Measurements from ENCODE around the gene RAB40A.

RAB40A gene

GRCh38 chrX:103503853-103504207 is 15.5 kb downstream of the RAB40A start:
- no peak overlapping the region for H3K27ac ChIP-seq (ENCODE audit: low read depth, low read length)
- H3K4me1 ChIP-seq (ENCODE audit: control insufficient read depth, low read length): no peaks in the 10 kb centered on the region
- no peaks in the 10 kb centered on the region for H3K79me2 ChIP-seq (ENCODE audit: control insufficient read depth, low read length)
- no peaks in the 10 kb centered on the region for H3K27me3 ChIP-seq (ENCODE audit: control insufficient read depth, low read length)
- no peak for TF ChIP-seq CTCF (IDR thresholded peaks at IDR 0.05; ENCODE audit: low read depth, low read length, poor library complexity, severe bottlenecking)
- no peak for TF ChIP-seq EZH2phosphoT487 (IDR thresholded peaks at IDR 0.05; ENCODE audit: borderline replicate concordance, low read length)
- no peaks in the 10 kb centered on the region for H3K9me3 ChIP-seq (ENCODE audit: control insufficient read depth, insufficient read depth, low read length)
- H3K9me2 ChIP-seq (replicated peaks; ENCODE audit: control insufficient read depth, low read length): no peaks in the 10 kb centered on the region
- H4K20me1 ChIP-seq (ENCODE audit: control insufficient read depth, insufficient read depth, low read depth, low read length): no peaks in the 10 kb centered on the region
- no peaks in the 10 kb centered on the region for H3F3A ChIP-seq (ENCODE audit: control insufficient read depth, insufficient read depth)
- no peaks in the 10 kb centered on the region for H3K36me3 ChIP-seq (ENCODE audit: control insufficient read depth, low read length)
- H3K4me3 ChIP-seq (ENCODE audit: low read length): no peak overlapping the region
- H3K4me2 ChIP-seq (ENCODE audit: low read length): no peak overlapping the region

- H3K36me3 ChIP-seq (ENCODE audit: control insufficient read depth, low read length): no peaks in the 10 kb centered on the region
- no peaks in the 10 kb centered on the region for H3F3A ChIP-seq (ENCODE audit: control insufficient read depth, insufficient read depth)
- H3K27me3 ChIP-seq (ENCODE audit: control insufficient read depth, low read length): no peaks in the 10 kb centered on the region
- H3K79me2 ChIP-seq (ENCODE audit: control insufficient read depth, low read length): no peaks in the 10 kb centered on the region
- no peaks in the 10 kb centered on the region for H4K20me1 ChIP-seq (ENCODE audit: control insufficient read depth, insufficient read depth, low read depth, low read length)
- no peaks in the 10 kb centered on the region for H3K9me3 ChIP-seq (ENCODE audit: control insufficient read depth, insufficient read depth, low read length)
- no peak overlapping the region for H3K4me2 ChIP-seq (ENCODE audit: low read length)
- TF ChIP-seq CTCF (IDR thresholded peaks at IDR 0.05; ENCODE audit: low read depth, low read length, poor library complexity, severe bottlenecking): no peak
- no peak for TF ChIP-seq EZH2phosphoT487 (IDR thresholded peaks at IDR 0.05; ENCODE audit: borderline replicate concordance, low read length)
- no peaks in the 10 kb centered on the region for H3K4me1 ChIP-seq (ENCODE audit: control insufficient read depth, low read length)
- no peaks in the 10 kb centered on the region for H3K9me2 ChIP-seq (replicated peaks; ENCODE audit: control insufficient read depth, low read length)
- no peak overlapping the region for H3K27ac ChIP-seq (ENCODE audit: low read depth, low read length)
- no peak overlapping the region for H3K4me3 ChIP-seq (ENCODE audit: low read length)
These were observed 16.0 kb downstream of the RAB40A start for GRCh38 chrX:103503163-103503852.

- no peak overlapping the region for H3K4me3 ChIP-seq (ENCODE audit: low read length)
- no peaks in the 10 kb centered on the region for H3K9me2 ChIP-seq (replicated peaks; ENCODE audit: control insufficient read depth, low read length)
- H3K4me2 ChIP-seq (ENCODE audit: low read length): no peak overlapping the region
- H3K27ac ChIP-seq (ENCODE audit: low read depth, low read length): no peak overlapping the region
- H4K20me1 ChIP-seq (ENCODE audit: control insufficient read depth, insufficient read depth, low read depth, low read length): no peaks in the 10 kb centered on the region
- no peaks in the 10 kb centered on the region for H3K79me2 ChIP-seq (ENCODE audit: control insufficient read depth, low read length)
- no peaks in the 10 kb centered on the region for H3F3A ChIP-seq (ENCODE audit: control insufficient read depth, insufficient read depth)
- no peaks in the 10 kb centered on the region for H3K36me3 ChIP-seq (ENCODE audit: control insufficient read depth, low read length)
- TF ChIP-seq EZH2phosphoT487 (IDR thresholded peaks at IDR 0.05; ENCODE audit: borderline replicate concordance, low read length) (no peak), CTCF (IDR thresholded peaks at IDR 0.05; ENCODE audit: low read depth, low read length, poor library complexity, severe bottlenecking) (no peak)
- no peaks in the 10 kb centered on the region for H3K9me3 ChIP-seq (ENCODE audit: control insufficient read depth, insufficient read depth, low read length)
- no peaks in the 10 kb centered on the region for H3K27me3 ChIP-seq (ENCODE audit: control insufficient read depth, low read length)
- H3K4me1 ChIP-seq (ENCODE audit: control insufficient read depth, low read length): no peaks in the 10 kb centered on the region
These were observed 20.5 kb downstream of the RAB40A start for GRCh38 chrX:103498786-103499185.
